ENCODE data around the gene LHX4. TPM values are rescaled to one million over a fixed set of nuclear protein-coding genes. Genes with fewer than 3 reads are reported as not detected.

LHX4 gene
- total RNA-seq, 4 donors from 2014 or later, result not detected

GRCh38 chr1:180258290-180258689 is 28.2 kb downstream of the LHX4 start:
- WGBS, 2 donors (ENCODE audit: low coverage in 1 of 2), result 78 to 85% methylated on average over 10 to 11 of the region's 12 CpGs
- Histone ChIP-seq H3K9me3 (no peaks in the 10 kb centered on the region), H3K27me3 (peaks cover 89% of the 10 kb centered on the region), H3K27ac (no peak overlapping the region), H3K36me3 (no peaks in the 10 kb centered on the region), H3K4me3 (no peak overlapping the region), H3K4me1 (peaks cover 0 to 19% (median 0%) of the 10 kb centered on the region in 3 donors)
- no peak for ATAC-seq
- TF ChIP-seq POLR2A (IDR thresholded peaks at IDR 0.05) (no peak), CTCF (IDR thresholded peaks at IDR 0.05) (no peak), POLR2AphosphoS5 (IDR thresholded peaks at IDR 0.05) (no peak), EP300 (IDR thresholded peaks at IDR 0.05) (no peak)

- WGBS, 2 donors (ENCODE audit: low coverage in 1 of 2), result 72 to 75% methylated on average over 2 to 5 of the region's 5 CpGs
Observed at GRCh38 chr1:180258935-180259334, 28.9 kb downstream of the LHX4 start.

GRCh38 chr1:180259431-180260338 is 29.6 kb downstream of the LHX4 start:
- Histone ChIP-seq H3K36me3 (no peaks in the 10 kb centered on the region), H3K4me3 (no peak overlapping the region), H3K27ac (no peak overlapping the region), H3K4me1 (peaks cover 0 to 19% (median 0%) of the 10 kb centered on the region in 3 donors), H3K27me3 (peaks cover 89% of the 10 kb centered on the region), H3K9me3 (no peaks in the 10 kb centered on the region)
- ATAC-seq, result no peak
- 75 to 80% methylated on average over 10 to 13 of the region's 22 CpGs for WGBS, 2 donors (ENCODE audit: low coverage in 1 of 2)
- no peak for TF ChIP-seq CTCF (IDR thresholded peaks at IDR 0.05)
- no peak for TF ChIP-seq POLR2A (IDR thresholded peaks at IDR 0.05)
- no peak for TF ChIP-seq EP300 (IDR thresholded peaks at IDR 0.05)

More at GRCh38 chr1:180258935-180259334, 28.9 kb downstream of the LHX4 start:
- Histone ChIP-seq H3K27me3 (peaks cover 89% of the 10 kb centered on the region), H3K9me3 (no peaks in the 10 kb centered on the region), H3K27ac (no peak overlapping the region), H3K36me3 (no peaks in the 10 kb centered on the region), H3K4me3 (no peak overlapping the region), H3K4me1 (peaks cover 0 to 19% (median 0%) of the 10 kb centered on the region in 3 donors)
- no peak for ATAC-seq
- no peak for TF ChIP-seq CTCF (IDR thresholded peaks at IDR 0.05)
- TF ChIP-seq POLR2AphosphoS5 (IDR thresholded peaks at IDR 0.05), result no peak
- TF ChIP-seq EP300 (IDR thresholded peaks at IDR 0.05), result no peak
- TF ChIP-seq POLR2A (IDR thresholded peaks at IDR 0.05), result no peak

GRCh38 chr1:180260541-180260940 is 30.5 kb downstream of the LHX4 start:
- Histone ChIP-seq H3K9me3 (no peaks in the 10 kb centered on the region), H3K4me1 (peaks cover 0 to 19% (median 0%) of the 10 kb centered on the region in 3 donors), H3K27me3 (peaks cover 86% of the 10 kb centered on the region), H3K4me3 (no peak overlapping the region), H3K27ac (no peak overlapping the region), H3K36me3 (no peaks in the 10 kb centered on the region)
- TF ChIP-seq POLR2AphosphoS5 (IDR thresholded peaks at IDR 0.05) (no peak), EP300 (IDR thresholded peaks at IDR 0.05) (no peak), CTCF (IDR thresholded peaks at IDR 0.05) (no peak), POLR2A (IDR thresholded peaks at IDR 0.05) (no peak)
- 80% methylated on average over 1 of the region's 13 CpGs; no CpG with 5 or more reads in 1 of the 2 donors for WGBS, 2 donors (ENCODE audit: low coverage in 1 of 2)
- no peak for ATAC-seq

GRCh38 chr1:180261030-180261429 is 31.0 kb downstream of the LHX4 start:
- H3K9me3 ChIP-seq, result no peaks in the 10 kb centered on the region
- TF ChIP-seq CTCF (IDR thresholded peaks at IDR 0.05), result no peak
- no peak for TF ChIP-seq EP300 (IDR thresholded peaks at IDR 0.05)
- no peak for TF ChIP-seq POLR2A (IDR thresholded peaks at IDR 0.05)
- no peak for TF ChIP-seq POLR2AphosphoS5 (IDR thresholded peaks at IDR 0.05)
- H3K4me1 ChIP-seq, result peaks cover 0 to 19% (median 0%) of the 10 kb centered on the region in 3 donors
- H3K4me3 ChIP-seq, result no peak overlapping the region
- H3K27ac ChIP-seq, result no peak overlapping the region
- no peaks in the 10 kb centered on the region for H3K36me3 ChIP-seq
- WGBS, 2 donors (ENCODE audit: low coverage in 1 of 2), result 91% methylated on average over 6 of the region's 10 CpGs; no CpG with 5 or more reads in 1 of the 2 donors
- peaks cover 82% of the 10 kb centered on the region for H3K27me3 ChIP-seq
- no peak for ATAC-seq

Measured in gastroesophageal sphincter (tissue), 4 donors.